Measurements from ENCODE around the gene CHRNA7.
"Not testable (repeated sequence)": the region's sequence is repeated elsewhere in the genome, so short reads cannot be mapped to it uniquely, and the experiment has no call there.

CHRNA7 gene

GRCh38 chr15:32120577-32121383, 90.5 kb downstream of the CHRNA7 start:
- no peak for DNase-seq

- no peak for DNase-seq
These were observed 91.0 kb downstream of the CHRNA7 start for GRCh38 chr15:32121384-32121695.

- DNase-seq = no peak
These were observed 91.7 kb downstream of the CHRNA7 start for GRCh38 chr15:32122013-32122412.

- no peak for DNase-seq
These were observed 93.2 kb downstream of the CHRNA7 start for GRCh38 chr15:32123473-32123872.

- no peak for DNase-seq
These were observed 94.4 kb downstream of the CHRNA7 start for GRCh38 chr15:32124726-32125125.

GRCh38 chr15:32125595-32125994, 95.3 kb downstream of the CHRNA7 start:
- no peak for DNase-seq

- DNase-seq = peak; percentile 18
These were observed 99.5 kb downstream of the CHRNA7 start for GRCh38 chr15:32129815-32130214.

GRCh38 chr15:32130823-32131222, 100.5 kb downstream of the CHRNA7 start:
- no peak for DNase-seq

- no peak for DNase-seq
These were observed 101.5 kb downstream of the CHRNA7 start for GRCh38 chr15:32131803-32132202.

- DNase-seq = no peak
These were observed 102.5 kb downstream of the CHRNA7 start for GRCh38 chr15:32132859-32133258.

- no peak for DNase-seq
These were observed 104.5 kb downstream of the CHRNA7 start for GRCh38 chr15:32134842-32135241.

GRCh38 chr15:32135335-32135734, 105.0 kb downstream of the CHRNA7 start:
- no peak for DNase-seq

GRCh38 chr15:32145512-32145911, 115.2 kb downstream of the CHRNA7 start:
- DNase-seq = not testable (repeated sequence)

- DNase-seq = no peak
These were observed 118.7 kb downstream of the CHRNA7 start for GRCh38 chr15:32148833-32149555.

GRCh38 chr15:32152574-32152973, 122.3 kb downstream of the CHRNA7 start:
- no peak for DNase-seq

- DNase-seq = not testable (repeated sequence)
These were observed 123.7 kb downstream of the CHRNA7 start for GRCh38 chr15:32153868-32154623.

- not testable (repeated sequence) for DNase-seq
These were observed 131.8 kb downstream of the CHRNA7 start for GRCh38 chr15:32162143-32162542.

- not testable (repeated sequence) for DNase-seq
These were observed 133.8 kb downstream of the CHRNA7 start for GRCh38 chr15:32164065-32164464.

GRCh38 chr15:32164747-32165146, 134.4 kb downstream of the CHRNA7 start:
- DNase-seq = not testable (repeated sequence)

GRCh38 chr15:32165775-32166174, 135.5 kb downstream of the CHRNA7 start:
- not testable (repeated sequence) for DNase-seq

- DNase-seq = not testable (repeated sequence)
These were observed 136.0 kb downstream of the CHRNA7 start for GRCh38 chr15:32166270-32166669.

GRCh38 chr15:32167913-32168312, 137.6 kb downstream of the CHRNA7 start:
- not testable (repeated sequence) for DNase-seq

- not testable (repeated sequence) for DNase-seq
These were observed 150.3 kb downstream of the CHRNA7 start for GRCh38 chr15:32180579-32180978.

GRCh38 chr15:32193780-32194179, 163.5 kb downstream of the CHRNA7 start:
- DNase-seq = not testable (repeated sequence)

All from MV-4-11 (cell line).